ENCODE results near the gene NLRP14.

Gene NLRP14

DNA sequence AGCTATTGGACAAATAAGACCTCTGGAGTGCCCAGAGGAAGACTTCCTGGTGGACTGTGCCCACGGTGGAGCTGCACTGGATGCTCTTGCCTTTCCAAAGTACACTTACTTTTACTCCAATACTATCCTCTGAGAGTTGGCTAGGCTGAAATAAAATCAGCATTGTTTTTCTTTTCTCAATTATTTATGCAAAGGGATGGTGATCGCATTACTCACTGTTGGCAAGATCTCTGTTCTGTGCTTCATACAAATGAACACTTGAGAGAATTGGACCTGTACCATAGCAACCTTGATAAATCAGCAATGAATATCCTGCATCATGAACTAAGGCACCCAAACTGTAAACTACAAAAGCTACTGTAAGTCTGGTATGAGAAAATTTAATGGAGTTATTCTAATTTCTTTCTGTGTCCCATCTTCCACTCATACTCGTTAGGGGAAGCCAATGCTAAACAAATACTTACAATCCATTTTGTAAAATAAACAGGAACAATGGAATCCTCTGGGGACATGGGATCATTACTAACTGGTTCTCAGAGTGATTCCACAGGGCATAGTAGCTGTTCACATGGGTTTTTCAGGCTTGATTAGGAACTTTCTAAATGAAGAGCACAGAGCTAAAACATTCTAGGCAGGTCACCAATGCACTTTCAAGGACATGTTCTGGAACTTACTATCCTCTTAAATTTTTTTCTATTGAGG lies 26.3 kb downstream of the NLRP14 start:
- no peak overlapping the region for H2AFZ ChIP-seq (ENCODE audit: low read length)
- H3K9me2 ChIP-seq (replicated peaks; ENCODE audit: low read depth, low read length), result no peaks in the 10 kb centered on the region
- no peaks in the 10 kb centered on the region for H3K36me3 ChIP-seq (ENCODE audit: insufficient read depth, low read length)
- TF ChIP-seq, protein P1, sequence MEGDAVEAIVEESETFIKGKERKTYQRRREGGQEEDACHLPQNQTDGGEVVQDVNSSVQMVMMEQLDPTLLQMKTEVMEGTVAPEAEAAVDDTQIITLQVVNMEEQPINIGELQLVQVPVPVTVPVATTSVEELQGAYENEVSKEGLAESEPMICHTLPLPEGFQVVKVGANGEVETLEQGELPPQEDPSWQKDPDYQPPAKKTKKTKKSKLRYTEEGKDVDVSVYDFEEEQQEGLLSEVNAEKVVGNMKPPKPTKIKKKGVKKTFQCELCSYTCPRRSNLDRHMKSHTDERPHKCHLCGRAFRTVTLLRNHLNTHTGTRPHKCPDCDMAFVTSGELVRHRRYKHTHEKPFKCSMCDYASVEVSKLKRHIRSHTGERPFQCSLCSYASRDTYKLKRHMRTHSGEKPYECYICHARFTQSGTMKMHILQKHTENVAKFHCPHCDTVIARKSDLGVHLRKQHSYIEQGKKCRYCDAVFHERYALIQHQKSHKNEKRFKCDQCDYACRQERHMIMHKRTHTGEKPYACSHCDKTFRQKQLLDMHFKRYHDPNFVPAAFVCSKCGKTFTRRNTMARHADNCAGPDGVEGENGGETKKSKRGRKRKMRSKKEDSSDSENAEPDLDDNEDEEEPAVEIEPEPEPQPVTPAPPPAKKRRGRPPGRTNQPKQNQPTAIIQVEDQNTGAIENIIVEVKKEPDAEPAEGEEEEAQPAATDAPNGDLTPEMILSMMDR (conservative IDR thresholded peaks at IDR 0.05; ENCODE audit: low read length), result no peak
- TF ChIP-seq EZH2phosphoT487 (IDR thresholded peaks at IDR 0.05; ENCODE audit: borderline replicate concordance), result no peak
- H3F3A ChIP-seq (ENCODE audit: low read depth), result no peaks in the 10 kb centered on the region
- no peaks in the 10 kb centered on the region for H4K20me1 ChIP-seq (ENCODE audit: insufficient read depth, low read length, poor library complexity, severe bottlenecking)
- no peaks in the 10 kb centered on the region for H3K4me1 ChIP-seq (ENCODE audit: insufficient read depth, low read length, poor library complexity, severe bottlenecking)
- no peaks in the 10 kb centered on the region for H3K9me3 ChIP-seq (ENCODE audit: insufficient read depth, low read depth, low read length)
- no peak overlapping the region for H3K9ac ChIP-seq (ENCODE audit: low read depth, low read length, poor library complexity, severe bottlenecking)
- no peaks in the 10 kb centered on the region for H3K79me2 ChIP-seq (ENCODE audit: insufficient read depth, low read length)
- H3K4me2 ChIP-seq (ENCODE audit: low read depth, low read length, poor library complexity, severe bottlenecking), result no peak overlapping the region
- H3K27me3 ChIP-seq (ENCODE audit: insufficient read depth, low read length, poor library complexity, severe bottlenecking), result no peaks in the 10 kb centered on the region
- no peak overlapping the region for H3K4me3 ChIP-seq (ENCODE audit: low read length, poor library complexity, severe bottlenecking)

DNA sequence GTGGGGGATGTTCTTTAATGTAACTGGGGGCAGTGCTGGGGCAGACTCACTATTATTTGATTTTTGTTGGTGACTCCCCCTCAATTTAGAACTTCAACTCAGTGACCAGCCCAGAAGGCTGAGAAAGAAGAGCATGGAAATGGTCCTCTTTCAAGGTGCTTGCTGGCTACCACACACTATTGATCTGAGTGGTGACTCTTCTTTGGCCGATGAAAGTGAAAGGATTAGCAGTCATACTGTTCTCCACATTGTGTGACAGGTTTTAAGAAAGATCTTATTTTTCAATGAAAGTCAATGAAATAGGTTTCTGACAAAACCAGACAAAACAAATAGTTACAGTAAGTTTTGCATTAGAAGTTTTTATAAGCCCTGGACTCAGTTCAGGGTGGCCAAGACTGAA lies 29.9 kb downstream of the NLRP14 start:
- TF ChIP-seq, protein P1 (conservative IDR thresholded peaks at IDR 0.05; ENCODE audit: low read length), result no peak
- no peak for TF ChIP-seq EZH2phosphoT487 (IDR thresholded peaks at IDR 0.05; ENCODE audit: borderline replicate concordance)
- Histone ChIP-seq H3K4me1 (ENCODE audit: insufficient read depth, low read length, poor library complexity, severe bottlenecking) (no peaks in the 10 kb centered on the region), H2AFZ (ENCODE audit: low read length) (no peak overlapping the region), H3K9me2 (replicated peaks; ENCODE audit: low read depth, low read length) (no peaks in the 10 kb centered on the region), H3K4me3 (ENCODE audit: low read length, poor library complexity, severe bottlenecking) (no peak overlapping the region), H4K20me1 (ENCODE audit: insufficient read depth, low read length, poor library complexity, severe bottlenecking) (no peaks in the 10 kb centered on the region), H3K4me2 (ENCODE audit: low read depth, low read length, poor library complexity, severe bottlenecking) (no peak overlapping the region), H3K36me3 (ENCODE audit: insufficient read depth, low read length) (no peaks in the 10 kb centered on the region), H3K9ac (ENCODE audit: low read depth, low read length, poor library complexity, severe bottlenecking) (no peak overlapping the region), H3K79me2 (ENCODE audit: insufficient read depth, low read length) (no peaks in the 10 kb centered on the region), H3K9me3 (ENCODE audit: insufficient read depth, low read depth, low read length) (no peaks in the 10 kb centered on the region), H3F3A (ENCODE audit: low read depth) (no peaks in the 10 kb centered on the region), H3K27me3 (ENCODE audit: insufficient read depth, low read length, poor library complexity, severe bottlenecking) (no peaks in the 10 kb centered on the region)

DNA sequence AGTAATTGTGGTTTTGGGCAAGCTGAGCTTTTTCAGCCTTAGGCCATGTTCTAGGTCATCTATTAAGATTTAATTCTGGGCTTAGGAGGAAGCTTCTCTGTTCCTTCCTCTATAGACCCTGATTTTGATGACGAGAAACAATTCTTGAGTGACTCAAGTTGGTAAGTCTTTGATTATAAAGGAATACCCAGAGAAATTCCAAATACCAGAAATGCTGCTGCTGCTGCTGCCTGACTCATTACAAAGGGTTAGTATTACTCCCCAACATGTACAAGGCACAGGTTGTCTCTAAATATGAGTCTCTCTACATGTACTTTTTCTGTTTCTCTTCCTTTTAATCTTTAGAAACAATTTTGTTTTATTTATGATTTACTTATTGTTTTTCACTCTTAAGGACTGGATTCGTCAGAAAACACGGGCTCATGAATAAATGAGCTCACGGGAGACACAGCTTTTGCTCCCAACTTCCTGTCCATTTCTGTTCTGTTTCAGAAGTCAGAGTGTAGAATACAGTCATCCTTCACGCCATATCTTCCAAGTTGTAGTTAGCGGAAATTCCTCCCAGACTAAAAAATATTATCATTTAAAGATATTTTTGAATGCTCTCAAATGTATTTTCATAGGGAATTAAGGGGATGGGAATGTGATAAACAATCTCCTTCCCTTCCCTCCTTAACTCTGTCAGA lies 36.7 kb downstream of the NLRP14 start:
- Histone ChIP-seq H3K9me3 (ENCODE audit: insufficient read depth, low read depth, low read length) (no peaks in the 10 kb centered on the region), H3K36me3 (ENCODE audit: insufficient read depth, low read length) (no peaks in the 10 kb centered on the region), H3K4me2 (ENCODE audit: low read depth, low read length, poor library complexity, severe bottlenecking) (no peak overlapping the region), H2AFZ (ENCODE audit: low read length) (no peak overlapping the region), H3K4me1 (ENCODE audit: insufficient read depth, low read length, poor library complexity, severe bottlenecking) (no peaks in the 10 kb centered on the region), H3K9me2 (replicated peaks; ENCODE audit: low read depth, low read length) (no peaks in the 10 kb centered on the region; the same call in 1 of the 2 replicates), H3K27me3 (ENCODE audit: insufficient read depth, low read length, poor library complexity, severe bottlenecking) (no peaks in the 10 kb centered on the region), H4K20me1 (ENCODE audit: insufficient read depth, low read length, poor library complexity, severe bottlenecking) (no peaks in the 10 kb centered on the region), H3K4me3 (ENCODE audit: low read length, poor library complexity, severe bottlenecking) (no peak overlapping the region), H3F3A (ENCODE audit: low read depth) (no peaks in the 10 kb centered on the region), H3K79me2 (ENCODE audit: insufficient read depth, low read length) (no peaks in the 10 kb centered on the region), H3K9ac (ENCODE audit: low read depth, low read length, poor library complexity, severe bottlenecking) (no peak overlapping the region)
- TF ChIP-seq, protein P1 (conservative IDR thresholded peaks at IDR 0.05; ENCODE audit: low read length), result no peak
- no peak for TF ChIP-seq EZH2phosphoT487 (IDR thresholded peaks at IDR 0.05; ENCODE audit: borderline replicate concordance)

Data from Loucy (cell line).